Neural cell (in vitro differentiated cells): ENCODE data around the gene MYO3B.

Source experiments
- SMC3 ChIP-seq: fragments of 450-650 bp; conservative IDR thresholded peaks from 2 replicates; pipeline ENCODE4 v1.6.1; 2014; ENCODE audit warnings: antibody characterized with exemption, mild to moderate bottlenecking, moderate library complexity; ENCODE audit not compliant: poor library complexity
- TF ChIP-seq, protein P1 (sequence below): fragments of 450-650 bp; IDR thresholded peaks from 2 replicates; pipeline ENCODE4 v1.5.1; 2014; ENCODE audit warnings: antibody characterized with exemption, mild to moderate bottlenecking, moderate library complexity; ENCODE audit not compliant: poor library complexity, severe bottlenecking
- TF ChIP-seq, protein P2 (sequence below): IDR thresholded peaks from 2 replicates; pipeline ENCODE4 v1.6.1; 2012; ENCODE audit warnings: borderline replicate concordance

DNA sequence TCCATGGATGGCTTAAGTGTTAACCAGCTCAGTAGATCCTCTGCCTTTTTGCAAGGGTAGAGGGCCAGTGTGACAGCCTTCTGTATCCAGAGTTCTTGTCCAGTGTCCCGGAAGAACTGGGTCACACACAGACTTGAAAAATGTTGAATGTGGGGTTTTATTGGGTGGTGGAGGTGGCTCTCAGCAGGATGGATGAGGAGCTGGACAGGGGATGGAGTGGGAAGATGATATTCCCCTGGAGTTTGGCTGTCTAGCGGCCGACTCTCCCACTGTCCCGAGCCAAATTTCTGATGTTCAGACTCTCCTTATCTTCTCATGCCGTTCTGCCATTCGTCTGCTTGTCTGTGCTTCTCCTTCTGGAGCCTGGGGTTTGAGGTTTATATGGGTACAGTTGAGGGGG lies 72.6 kb downstream of the MYO3B start:
- TF ChIP-seq, protein P1, sequence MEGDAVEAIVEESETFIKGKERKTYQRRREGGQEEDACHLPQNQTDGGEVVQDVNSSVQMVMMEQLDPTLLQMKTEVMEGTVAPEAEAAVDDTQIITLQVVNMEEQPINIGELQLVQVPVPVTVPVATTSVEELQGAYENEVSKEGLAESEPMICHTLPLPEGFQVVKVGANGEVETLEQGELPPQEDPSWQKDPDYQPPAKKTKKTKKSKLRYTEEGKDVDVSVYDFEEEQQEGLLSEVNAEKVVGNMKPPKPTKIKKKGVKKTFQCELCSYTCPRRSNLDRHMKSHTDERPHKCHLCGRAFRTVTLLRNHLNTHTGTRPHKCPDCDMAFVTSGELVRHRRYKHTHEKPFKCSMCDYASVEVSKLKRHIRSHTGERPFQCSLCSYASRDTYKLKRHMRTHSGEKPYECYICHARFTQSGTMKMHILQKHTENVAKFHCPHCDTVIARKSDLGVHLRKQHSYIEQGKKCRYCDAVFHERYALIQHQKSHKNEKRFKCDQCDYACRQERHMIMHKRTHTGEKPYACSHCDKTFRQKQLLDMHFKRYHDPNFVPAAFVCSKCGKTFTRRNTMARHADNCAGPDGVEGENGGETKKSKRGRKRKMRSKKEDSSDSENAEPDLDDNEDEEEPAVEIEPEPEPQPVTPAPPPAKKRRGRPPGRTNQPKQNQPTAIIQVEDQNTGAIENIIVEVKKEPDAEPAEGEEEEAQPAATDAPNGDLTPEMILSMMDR: no peak
- TF ChIP-seq, protein P2, sequence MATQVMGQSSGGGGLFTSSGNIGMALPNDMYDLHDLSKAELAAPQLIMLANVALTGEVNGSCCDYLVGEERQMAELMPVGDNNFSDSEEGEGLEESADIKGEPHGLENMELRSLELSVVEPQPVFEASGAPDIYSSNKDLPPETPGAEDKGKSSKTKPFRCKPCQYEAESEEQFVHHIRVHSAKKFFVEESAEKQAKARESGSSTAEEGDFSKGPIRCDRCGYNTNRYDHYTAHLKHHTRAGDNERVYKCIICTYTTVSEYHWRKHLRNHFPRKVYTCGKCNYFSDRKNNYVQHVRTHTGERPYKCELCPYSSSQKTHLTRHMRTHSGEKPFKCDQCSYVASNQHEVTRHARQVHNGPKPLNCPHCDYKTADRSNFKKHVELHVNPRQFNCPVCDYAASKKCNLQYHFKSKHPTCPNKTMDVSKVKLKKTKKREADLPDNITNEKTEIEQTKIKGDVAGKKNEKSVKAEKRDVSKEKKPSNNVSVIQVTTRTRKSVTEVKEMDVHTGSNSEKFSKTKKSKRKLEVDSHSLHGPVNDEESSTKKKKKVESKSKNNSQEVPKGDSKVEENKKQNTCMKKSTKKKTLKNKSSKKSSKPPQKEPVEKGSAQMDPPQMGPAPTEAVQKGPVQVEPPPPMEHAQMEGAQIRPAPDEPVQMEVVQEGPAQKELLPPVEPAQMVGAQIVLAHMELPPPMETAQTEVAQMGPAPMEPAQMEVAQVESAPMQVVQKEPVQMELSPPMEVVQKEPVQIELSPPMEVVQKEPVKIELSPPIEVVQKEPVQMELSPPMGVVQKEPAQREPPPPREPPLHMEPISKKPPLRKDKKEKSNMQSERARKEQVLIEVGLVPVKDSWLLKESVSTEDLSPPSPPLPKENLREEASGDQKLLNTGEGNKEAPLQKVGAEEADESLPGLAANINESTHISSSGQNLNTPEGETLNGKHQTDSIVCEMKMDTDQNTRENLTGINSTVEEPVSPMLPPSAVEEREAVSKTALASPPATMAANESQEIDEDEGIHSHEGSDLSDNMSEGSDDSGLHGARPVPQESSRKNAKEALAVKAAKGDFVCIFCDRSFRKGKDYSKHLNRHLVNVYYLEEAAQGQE: no peak
- TF ChIP-seq SMC3: no peak
